SK-N-MC (cell line): Measurements from ENCODE around the gene PRKN.

Experiments used
- FOXP2 ChIP-seq: optimal IDR thresholded peaks from 2 replicates; pipeline ENCODE3; 2011; ENCODE audit warnings: mild to moderate bottlenecking, moderate library complexity; ENCODE audit not compliant: insufficient read depth; ENCODE audit errors: extremely low read length, control extremely low read depth
- POLR2AphosphoS5 ChIP-seq: IDR thresholded peaks from 2 replicates; pipeline ENCODE4 v1.6.1; 2012; ENCODE audit warnings: mild to moderate bottlenecking, low read depth, low read length, borderline replicate concordance

- TF ChIP-seq POLR2AphosphoS5 (no peak), FOXP2 (no peak)
Measured at GRCh38 chr6:161452241-161452640, 1275.3 kb downstream of the PRKN start.
